B cell (primary cell): Measurements from ENCODE around the gene SCAMP1. TPM values are rescaled to one million over a fixed set of nuclear protein-coding genes. Genes with fewer than 3 reads are reported as not detected.

Experiments used
- ATAC-seq: fragments of 200-7000 bp; cut with Tn5 transposase; one replicate; pipeline ENCODE4 v1.10.0; 2021; ENCODE audit warnings: low read depth, mild to moderate bottlenecking, moderate number of reproducible peaks, moderate library complexity
- CTCF ChIA-PET: fragments of 350-600 bp; sonication (Branson Sonifier 250); formaldehyde crosslinking; loops from one replicate; lab custom pipeline; 2021; ENCODE audit warnings: antibody characterized with exemption, inconsistent platforms; lab: Charles Lee
- POLR2A ChIA-PET: fragments of 350-600 bp; sonication (Branson Sonifier 250); formaldehyde crosslinking; loops from one replicate; lab custom pipeline; 2021; ENCODE audit warnings: antibody characterized with exemption; lab: Charles Lee
- DNase-seq: peaks from one replicate; pipeline ENCODE4 v3.0.0; 2013
- H2AFZ ChIP-seq: 2 replicates; pipeline ENCODE4 v1.6.1; 2012; ENCODE audit warnings: mild to moderate bottlenecking, low read depth, low read length; ENCODE audit not compliant: insufficient read depth, poor library complexity, severe bottlenecking
- H3K27ac ChIP-seq, 2 donors: 1 replicate in 1 of 2; 2 replicates in 1 of 2; pipeline ENCODE4 v1.5.1; 2012 to 2013; ENCODE audit warnings: low read length in 2 of 2, mild to moderate bottlenecking in 2 of 2, moderate library complexity in 1 of 2
- H3K27me3 ChIP-seq, 4 experiments: fragments of 200-600 bp in 1 of 4; sonication (generic) in 1 of 4; replicated peaks in 1 of 4; 1 replicate in 2 of 4; 2 replicates in 2 of 4; pipeline versions ENCODE4 v1.6.1 to v1.7.0; 2013 to 2016; ENCODE audit warnings: low read length in 3 of 4, mild to moderate bottlenecking in 2 of 4, mixed read lengths in 1 of 4, moderate library complexity in 1 of 4; ENCODE audit not compliant: insufficient read depth in 4 of 4, control insufficient read depth in 3 of 4; ENCODE audit errors: control extremely low read depth in 1 of 4
- H3K36me3 ChIP-seq, 2 experiments: replicated peaks in 1 of 2; 1 replicate in 1 of 2; 2 replicates in 1 of 2; pipeline versions ENCODE4 v1.6.1 to v1.7.1; 2013; ENCODE audit warnings: low read length in 1 of 2; ENCODE audit not compliant: insufficient read depth in 2 of 2, control insufficient read depth in 1 of 2; ENCODE audit errors: control extremely low read depth in 1 of 2, extremely low read depth in 1 of 2
- H3K4me1 ChIP-seq, 2 donors: fragments of 200-600 bp in 1 of 2; sonication (generic) in 1 of 2; 1 replicate in 1 of 2; 2 replicates in 1 of 2; pipeline versions ENCODE4 v1.5.1 to v1.6.1; 2013 to 2017; ENCODE audit warnings: low read length in 2 of 2; ENCODE audit not compliant: control insufficient read depth in 2 of 2, insufficient read depth in 2 of 2
- H3K4me2 ChIP-seq: replicated peaks from 2 replicates; pipeline ENCODE3; 2012; ENCODE audit warnings: mild to moderate bottlenecking, low read depth, low read length; ENCODE audit not compliant: poor library complexity, severe bottlenecking
- H3K4me3 ChIP-seq, 5 experiments: fragments of 200-600 bp in 1 of 5; sonication (generic) in 1 of 5; 1 replicate in 3 of 5; 2 replicates in 2 of 5; pipeline versions ENCODE4 v1.5.1 to v1.7.0; 2011 to 2016; ENCODE audit warnings: low read length in 4 of 5, mild to moderate bottlenecking in 4 of 5, low read depth in 2 of 5, control low read depth in 1 of 5, moderate library complexity in 1 of 5; ENCODE audit not compliant: insufficient read depth in 1 of 5; ENCODE audit errors: control extremely low read depth in 1 of 5, extremely low read depth in 1 of 5
- H3K79me2 ChIP-seq: fragments of 200-600 bp; sonication (generic); one replicate; pipeline ENCODE4 v1.6.0; 2016; ENCODE audit warnings: low read length; ENCODE audit not compliant: control insufficient read depth, insufficient read depth
- H3K9ac ChIP-seq: fragments of 200-600 bp; sonication (generic); 2 replicates; pipeline ENCODE4 v1.6.1; 2017; ENCODE audit warnings: mild to moderate bottlenecking, low read length, moderate library complexity
- H3K9me3 ChIP-seq, 3 donors: one replicate each; pipeline versions ENCODE4 v1.6.1 to v1.7.1; 2013; ENCODE audit warnings: low read length in 2 of 3; ENCODE audit not compliant: control insufficient read depth in 2 of 3, insufficient read depth in 1 of 3; ENCODE audit errors: control extremely low read depth in 1 of 3
- H4K20me1 ChIP-seq: 2 replicates; pipeline ENCODE4 v1.6.0; 2012; ENCODE audit warnings: mild to moderate bottlenecking, low read length; ENCODE audit not compliant: insufficient read depth, control insufficient read depth, poor library complexity, severe bottlenecking
- H3K27ac Mint-ChIP-seq: one replicate; pipeline ENCODE4 v1.8.0; 2021; ENCODE audit warnings: mixed read lengths
- H3K27me3 Mint-ChIP-seq: one replicate; pipeline ENCODE4 v1.8.0; 2021; ENCODE audit warnings: mixed read lengths
- H3K4me1 Mint-ChIP-seq: one replicate; pipeline ENCODE4 v1.8.0; 2021; ENCODE audit warnings: mixed read lengths
- H3K4me3 Mint-ChIP-seq: one replicate; pipeline ENCODE4 v1.8.0; 2021; ENCODE audit warnings: mixed read lengths
- H3K9me3 Mint-ChIP-seq: one replicate; pipeline ENCODE4 v1.8.0; 2022; ENCODE audit warnings: mixed read lengths; ENCODE audit not compliant: insufficient read depth
- EZH2 ChIP-seq: IDR thresholded peaks from 2 replicates; pipeline ENCODE4 v1.6.1; 2012; ENCODE audit warnings: borderline replicate concordance, low read depth, mild to moderate bottlenecking, moderate library complexity, low read length; ENCODE audit not compliant: insufficient read depth, poor library complexity, severe bottlenecking
- WGBS: methylation state at CpG from one replicate; pipeline ENCODE4 v1.1.5; 2013; ENCODE audit warnings: missing lambda C conversion rate; ENCODE audit not compliant: insufficient coverage; 5-methylcytosine and 5-hydroxymethylcytosine counted together
- intact Hi-C: fragments of 100-400 bp; cut with micrococcal nuclease; formaldehyde crosslinking; loops from one replicate; pipeline ENCODE4 v1.10.0; 2022
- polyA plus RNA-seq: library from polyadenylated mRNA; depleted of rRNA; stranded (reverse); fragments of >200 nt; gene quantifications from 2 replicates; pipeline ENCODE4 v1.2.3, GENCODE V29; 2012
- total RNA-seq, 2 donors: library from RNA; stranded (reverse); fragments of 120-200 nt in 1 of 2; gene quantifications; 1 replicate in 1 of 2; 2 replicates in 1 of 2; pipeline versions ENCODE4 v1.2.3 to v1.2.4, GENCODE V29; 2013 to 2022
- TF ChIP-seq, protein P1 (sequence below): fragments of 200-600 bp; IDR thresholded peaks from one replicate; pipeline ENCODE4 v1.8.0; 2022; ENCODE audit warnings: antibody characterized with exemption, mild to moderate bottlenecking

The SCAMP1 gene
- total and polyA plus RNA-seq, 2 donors (not counting 1 experiment from before 2014, with no cell fraction given), result 3.8 to 25.4 TPM

GRCh38 chr5:78419396-78419795, 59.0 kb downstream of the SCAMP1 start:
- no CpG with 5 or more reads among the region's 3 CpGs for WGBS
- H3K36me3 ChIP-seq, result peaks cover 10 to 24% of the 10 kb centered on the region in 2 experiments
- H4K20me1 ChIP-seq, result no peaks in the 10 kb centered on the region
- no peaks in the 10 kb centered on the region for H3K27me3 ChIP-seq
- DNase-seq (no peak), ATAC-seq (no peak)
- H3K27ac ChIP-seq, result no peak overlapping the region
- H3K27ac Mint-ChIP-seq, result no peak overlapping the region
- intact Hi-C loops, result no loop called here
- H2AFZ ChIP-seq, result no peak overlapping the region
- no peak overlapping the region for H3K4me2 ChIP-seq
- H3K4me1 Mint-ChIP-seq, result no peaks in the 10 kb centered on the region
- H3K9ac ChIP-seq, result no peak overlapping the region
- H3K4me3 ChIP-seq, result no peak overlapping the region
- H3K79me2 ChIP-seq, result no peaks in the 10 kb centered on the region
- POLR2A ChIA-PET, result no interaction called here
- H3K4me3 Mint-ChIP-seq, result no peak overlapping the region
- no peaks in the 10 kb centered on the region for H3K4me1 ChIP-seq
- H3K27me3 Mint-ChIP-seq, result no peaks in the 10 kb centered on the region
- TF ChIP-seq, protein P1, sequence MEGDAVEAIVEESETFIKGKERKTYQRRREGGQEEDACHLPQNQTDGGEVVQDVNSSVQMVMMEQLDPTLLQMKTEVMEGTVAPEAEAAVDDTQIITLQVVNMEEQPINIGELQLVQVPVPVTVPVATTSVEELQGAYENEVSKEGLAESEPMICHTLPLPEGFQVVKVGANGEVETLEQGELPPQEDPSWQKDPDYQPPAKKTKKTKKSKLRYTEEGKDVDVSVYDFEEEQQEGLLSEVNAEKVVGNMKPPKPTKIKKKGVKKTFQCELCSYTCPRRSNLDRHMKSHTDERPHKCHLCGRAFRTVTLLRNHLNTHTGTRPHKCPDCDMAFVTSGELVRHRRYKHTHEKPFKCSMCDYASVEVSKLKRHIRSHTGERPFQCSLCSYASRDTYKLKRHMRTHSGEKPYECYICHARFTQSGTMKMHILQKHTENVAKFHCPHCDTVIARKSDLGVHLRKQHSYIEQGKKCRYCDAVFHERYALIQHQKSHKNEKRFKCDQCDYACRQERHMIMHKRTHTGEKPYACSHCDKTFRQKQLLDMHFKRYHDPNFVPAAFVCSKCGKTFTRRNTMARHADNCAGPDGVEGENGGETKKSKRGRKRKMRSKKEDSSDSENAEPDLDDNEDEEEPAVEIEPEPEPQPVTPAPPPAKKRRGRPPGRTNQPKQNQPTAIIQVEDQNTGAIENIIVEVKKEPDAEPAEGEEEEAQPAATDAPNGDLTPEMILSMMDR, result no peak
- no peak for TF ChIP-seq EZH2
- H3K9me3 ChIP-seq, result no peaks in the 10 kb centered on the region
- H3K9me3 Mint-ChIP-seq, result no peaks in the 10 kb centered on the region
- CTCF ChIA-PET, result no interaction called here

- no peak overlapping the region for H3K27ac ChIP-seq
- H3K79me2 ChIP-seq, result no peaks in the 10 kb centered on the region
- no peak overlapping the region for H3K9ac ChIP-seq
- peaks cover 10 to 21% of the 10 kb centered on the region in 2 experiments for H3K36me3 ChIP-seq
- H4K20me1 ChIP-seq, result no peaks in the 10 kb centered on the region
- no peaks in the 10 kb centered on the region for H3K27me3 ChIP-seq
- CTCF ChIA-PET, result no interaction called here
- intact Hi-C loops, result no loop called here
- Mint-ChIP-seq H3K27me3 (no peaks in the 10 kb centered on the region), H3K9me3 (no peaks in the 10 kb centered on the region), H3K4me1 (no peaks in the 10 kb centered on the region), H3K27ac (no peak overlapping the region), H3K4me3 (no peak overlapping the region)
- DNase-seq, result no peak
- TF ChIP-seq EZH2, result no peak
- TF ChIP-seq, protein P1, result no peak
- no peak overlapping the region for H3K4me3 ChIP-seq
- H2AFZ ChIP-seq, result no peak overlapping the region
- ATAC-seq, result no peak
- no peaks in the 10 kb centered on the region for H3K9me3 ChIP-seq
- no peaks in the 10 kb centered on the region for H3K4me1 ChIP-seq
- POLR2A ChIA-PET, result no interaction called here
- no peak overlapping the region for H3K4me2 ChIP-seq
These were observed 60.1 kb downstream of the SCAMP1 start for GRCh38 chr5:78420548-78420947.
